ENCODE results near the gene S100A11.

Gene S100A11

DNA sequence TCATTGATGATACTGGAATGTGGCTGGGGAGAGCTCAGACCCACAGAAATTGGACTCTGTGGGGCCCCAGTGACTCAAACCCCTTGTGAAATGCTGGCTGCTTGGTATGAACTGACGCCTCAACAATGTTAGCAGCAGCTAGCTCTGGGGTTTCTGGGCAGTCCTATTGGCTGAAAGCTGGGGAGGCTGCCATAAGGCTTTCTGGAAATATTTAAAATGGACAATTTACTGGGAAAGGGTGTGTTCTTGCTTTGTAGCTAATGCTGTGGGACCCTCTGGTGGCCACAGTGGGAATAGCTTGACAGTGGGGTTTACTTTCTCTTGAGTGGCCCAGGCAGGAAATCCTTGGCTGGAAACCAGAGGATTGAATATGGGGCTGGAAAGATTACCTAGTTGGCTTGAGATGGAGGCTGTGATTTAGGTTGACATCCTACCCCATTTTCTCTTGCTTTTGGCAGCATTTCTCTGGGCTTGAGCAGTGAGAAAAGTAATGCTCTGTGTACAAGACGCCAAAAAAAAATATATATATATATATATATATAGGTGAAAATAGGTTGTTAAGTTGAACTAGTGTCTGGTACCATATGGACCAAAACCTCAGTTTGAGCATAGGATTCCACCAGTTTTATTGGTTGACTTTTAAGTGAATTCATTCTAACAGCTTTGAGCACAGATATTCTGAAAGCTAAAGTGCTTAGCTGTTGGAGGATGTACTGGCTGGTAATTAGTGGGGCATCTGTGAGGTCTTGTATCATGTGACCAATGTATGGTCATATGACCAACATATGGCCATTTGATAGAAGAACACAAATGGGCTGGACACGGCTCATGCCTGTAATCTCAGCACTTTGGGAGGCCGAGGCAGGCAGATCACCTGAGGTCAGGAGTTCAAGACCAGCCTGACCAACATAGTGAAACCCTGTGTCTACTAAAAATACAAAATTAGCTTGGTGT lies 34.9 kb downstream of the S100A11 start:
- peak; percentile 41 for DNase-seq (ENCODE audit: low read depth)

DNA sequence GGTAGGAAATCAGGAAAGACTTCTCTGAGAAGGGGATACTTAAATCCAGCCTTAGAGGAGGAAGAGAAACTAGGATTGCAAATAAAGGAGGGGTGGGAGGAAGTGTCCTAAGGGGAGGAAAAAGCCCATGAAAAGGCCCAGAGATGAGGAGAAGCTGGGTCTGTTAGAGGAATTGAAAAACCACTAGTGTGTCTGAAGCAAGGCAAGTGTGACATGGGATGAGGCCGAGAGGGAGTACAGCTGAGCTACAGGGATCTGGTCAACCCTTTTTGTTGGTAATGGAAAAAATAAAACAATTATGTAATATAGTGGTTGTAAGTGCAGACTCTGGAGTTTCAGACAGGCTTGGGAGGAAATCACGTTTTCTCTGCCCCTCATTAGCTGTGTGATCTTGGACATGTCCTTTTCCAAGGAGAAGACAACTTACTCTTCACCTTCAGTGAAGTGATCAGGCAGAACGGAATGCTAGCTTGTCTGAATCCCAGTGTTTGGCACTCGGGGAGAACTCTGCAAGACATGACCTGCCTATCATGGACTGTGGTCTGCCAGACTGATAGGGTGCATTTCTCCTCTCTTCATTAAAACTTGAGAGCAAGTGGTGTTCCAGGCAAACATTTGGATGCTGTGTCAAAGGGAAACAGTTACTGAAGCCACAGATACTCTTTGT lies 35.7 kb downstream of the S100A11 start:
- no peak for DNase-seq (ENCODE audit: low read depth)

DNA sequence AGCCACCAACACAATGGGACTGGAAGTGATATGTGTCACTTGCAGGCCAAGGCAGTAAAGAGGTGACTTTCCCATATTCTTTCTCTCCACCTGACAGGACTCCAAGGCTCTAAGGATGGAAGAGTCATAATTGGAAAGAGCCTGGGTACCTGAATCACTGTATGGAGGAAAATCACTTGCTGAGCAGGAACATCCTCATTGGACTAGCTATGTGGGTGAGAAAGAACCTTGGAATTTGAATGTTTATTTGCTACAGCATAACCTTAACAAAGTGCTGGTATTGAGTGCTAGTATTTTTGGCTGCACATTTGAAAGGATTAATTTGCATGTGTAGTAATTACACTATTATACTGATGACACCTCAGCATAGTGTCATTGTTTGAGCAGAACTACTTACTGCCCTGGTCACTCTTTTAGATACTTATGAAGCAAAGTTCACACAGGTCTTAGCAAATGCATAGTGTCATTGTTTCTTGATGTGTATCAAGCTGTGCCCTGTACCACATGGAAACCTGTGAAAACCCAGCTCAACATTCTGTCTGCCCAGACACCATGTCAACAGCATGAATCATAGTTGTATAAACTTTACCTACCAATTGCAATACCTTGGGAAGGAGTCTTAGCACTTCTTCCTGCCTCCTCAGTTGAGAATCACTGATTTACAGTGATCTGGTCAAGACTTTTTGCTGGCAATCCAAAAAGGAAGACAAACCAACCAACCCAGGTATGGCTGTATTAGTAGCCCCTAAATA lies 38.0 kb downstream of the S100A11 start:
- DNase-seq (ENCODE audit: low read depth) = no peak

DNA sequence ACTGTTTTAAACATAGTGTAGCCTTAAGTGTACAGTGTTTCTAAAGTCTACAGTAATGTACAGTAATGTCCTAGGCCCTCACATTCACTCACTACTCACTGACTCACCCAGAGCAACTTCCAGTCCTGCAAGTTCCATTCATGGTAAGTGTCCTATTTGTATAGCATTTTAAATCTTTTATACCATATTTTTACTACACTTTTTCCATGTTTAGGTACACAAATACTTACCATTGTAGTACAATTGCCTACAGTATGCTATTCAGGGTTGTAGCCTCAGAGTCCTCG lies 39.6 kb downstream of the S100A11 start:
- no peak for DNase-seq (ENCODE audit: low read depth)

DNA sequence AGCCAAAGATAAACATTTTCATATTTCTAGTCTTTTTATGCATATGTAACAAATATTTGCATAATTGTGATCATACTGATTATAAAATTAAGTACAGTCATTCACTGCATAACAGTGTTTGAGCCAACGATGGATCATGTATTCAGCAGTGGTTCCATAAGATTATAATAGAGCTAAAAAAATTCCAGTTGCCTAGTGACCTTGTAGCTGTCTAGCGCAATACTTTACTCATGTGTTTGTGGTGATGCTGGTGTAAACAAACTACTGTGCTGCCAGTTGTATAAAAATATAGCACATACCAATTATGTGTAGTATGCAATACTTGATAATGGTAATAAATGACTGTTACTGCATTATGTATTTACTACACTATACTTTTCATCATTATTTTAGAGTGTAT lies 41.0 kb downstream of the S100A11 start:
- DNase-seq (ENCODE audit: low read depth) = no peak

DNA sequence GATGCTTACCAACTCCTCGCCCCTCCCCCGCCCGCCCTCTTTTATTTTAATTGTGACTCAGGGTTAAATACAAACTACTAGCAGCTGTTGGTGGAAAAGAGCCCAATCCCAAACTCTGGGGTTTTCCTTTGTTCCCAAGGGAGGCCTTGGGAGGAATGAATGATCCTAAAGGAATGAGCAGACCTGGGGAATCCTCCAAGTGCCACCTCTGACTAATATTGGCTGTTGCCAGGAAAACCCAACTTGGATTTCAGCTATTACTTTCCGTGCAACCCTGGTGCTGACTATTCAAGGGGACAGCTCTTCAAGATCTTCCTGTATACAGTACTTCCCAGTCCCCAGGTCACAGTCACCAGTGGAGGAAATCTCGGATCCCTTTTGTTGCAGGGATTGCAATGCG lies 41.8 kb downstream of the S100A11 start:
- DNase-seq (ENCODE audit: low read depth) = no peak

DNA sequence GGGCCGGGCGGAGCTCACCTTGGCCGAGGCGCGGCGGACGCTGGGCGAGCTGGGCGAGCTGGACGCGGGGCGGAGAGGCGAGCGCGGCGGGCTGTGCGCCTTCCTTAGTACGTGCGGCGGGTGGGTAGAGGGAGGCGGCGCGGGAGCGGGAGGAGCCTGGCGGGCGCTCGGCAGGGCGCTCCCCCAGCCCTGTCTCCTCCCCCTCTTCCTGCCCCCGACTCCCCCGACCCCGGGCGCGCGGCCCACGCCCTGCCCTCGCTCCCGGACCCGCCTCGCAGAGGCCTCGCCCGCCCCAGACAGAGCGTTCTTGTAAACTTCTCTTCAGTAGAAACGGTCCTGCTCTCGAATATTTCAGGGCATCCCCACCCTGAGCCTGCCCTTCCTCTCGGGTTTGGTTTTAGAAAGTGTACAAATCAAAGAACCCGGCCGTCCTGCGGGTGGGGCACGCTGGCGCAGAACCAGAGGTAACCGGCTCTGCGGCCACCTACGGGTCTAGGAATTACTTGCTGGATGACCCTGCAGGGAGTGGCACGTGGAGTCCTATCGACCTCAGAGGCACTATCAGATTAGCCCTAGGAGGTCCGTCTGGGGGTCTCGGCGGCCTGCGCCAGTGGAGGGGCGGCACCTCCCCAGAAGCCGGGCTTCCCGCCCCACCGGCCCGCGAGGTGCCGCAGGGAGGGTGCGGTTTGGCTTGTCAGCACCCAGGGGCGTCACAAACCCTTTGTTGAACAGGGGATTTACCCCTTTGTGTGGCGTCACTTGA lies 42.9 kb downstream of the S100A11 start, which contains the start of gene S100A10:
Gene S100A10 (minus strand): TSS at position 126 of the 763 bp plus-strand sequence. CDS start 7,629 bp downstream, outside the sequence.
- peak; percentile 70 for DNase-seq (ENCODE audit: low read depth)

DNA sequence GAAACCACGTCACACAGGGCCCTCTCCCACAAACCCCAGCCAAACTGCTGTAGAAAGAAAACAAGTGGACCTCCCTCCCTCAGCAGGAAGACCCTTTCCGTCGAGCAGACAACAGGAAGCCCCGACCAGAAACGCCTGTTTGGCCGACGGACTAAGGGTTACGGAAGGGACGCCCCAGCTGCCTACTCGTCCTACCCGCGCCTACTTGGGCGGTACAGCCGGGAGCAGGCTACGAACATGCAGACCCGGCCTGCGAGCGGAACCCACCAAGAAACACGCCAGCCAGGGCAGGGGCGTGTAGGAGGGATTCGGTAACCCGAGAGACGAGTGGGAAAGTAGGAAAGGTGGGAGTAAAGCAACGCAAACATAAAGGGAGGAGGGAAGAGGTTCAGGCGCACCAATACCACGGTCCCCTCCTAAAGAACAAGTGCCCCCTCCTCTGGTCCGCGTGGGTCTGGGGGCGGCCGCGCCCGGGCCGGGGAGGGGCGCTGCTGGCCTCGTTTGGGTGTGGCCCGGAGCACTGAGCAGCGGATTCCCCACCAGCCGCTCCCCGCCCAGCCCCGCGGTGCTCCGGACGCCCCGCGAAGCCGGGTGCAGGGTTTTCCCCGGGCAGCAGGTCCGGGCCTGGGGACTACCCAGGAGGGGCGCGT lies 43.6 kb downstream of the S100A11 start:
- no peak for DNase-seq (ENCODE audit: low read depth)

DNA sequence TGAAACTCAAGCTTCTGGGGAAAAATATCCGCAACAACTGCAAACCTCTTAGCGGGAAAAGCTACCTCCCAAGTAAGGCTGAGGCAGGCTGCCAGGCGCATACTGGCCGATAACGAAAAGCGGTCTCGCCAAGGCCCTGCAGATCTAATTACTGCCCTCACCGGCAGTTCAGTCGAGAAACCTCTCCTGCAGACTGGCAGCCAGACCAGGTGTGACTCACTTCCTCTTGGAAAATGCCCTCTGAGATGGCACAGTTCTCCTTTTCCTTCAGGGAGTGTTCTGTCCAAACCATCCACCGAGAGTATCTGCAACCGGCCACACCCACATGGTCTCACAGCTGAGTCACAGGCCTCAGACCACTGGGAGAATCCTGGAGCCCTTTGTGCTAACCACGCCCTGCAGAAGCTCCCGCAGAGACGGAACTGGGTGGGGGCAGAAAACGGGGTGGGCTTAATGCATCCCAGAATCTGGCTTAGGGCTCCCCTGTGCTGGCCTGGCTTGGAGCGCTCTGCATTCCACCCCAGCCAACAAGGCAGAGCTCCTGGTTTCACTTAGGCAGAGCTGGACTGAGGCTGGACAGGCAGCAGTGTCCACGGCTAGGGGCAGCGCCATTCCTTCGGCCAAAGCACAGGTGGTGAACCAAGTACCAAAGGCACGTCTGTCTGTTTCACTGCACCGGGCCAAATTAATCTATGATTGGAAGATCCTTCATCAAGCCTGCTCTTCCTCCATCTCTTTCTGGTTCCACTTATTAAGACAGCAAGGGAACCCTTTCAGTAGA lies 44.3 kb downstream of the S100A11 start:
- DNase-seq (ENCODE audit: low read depth) = peak; percentile 17

DNA sequence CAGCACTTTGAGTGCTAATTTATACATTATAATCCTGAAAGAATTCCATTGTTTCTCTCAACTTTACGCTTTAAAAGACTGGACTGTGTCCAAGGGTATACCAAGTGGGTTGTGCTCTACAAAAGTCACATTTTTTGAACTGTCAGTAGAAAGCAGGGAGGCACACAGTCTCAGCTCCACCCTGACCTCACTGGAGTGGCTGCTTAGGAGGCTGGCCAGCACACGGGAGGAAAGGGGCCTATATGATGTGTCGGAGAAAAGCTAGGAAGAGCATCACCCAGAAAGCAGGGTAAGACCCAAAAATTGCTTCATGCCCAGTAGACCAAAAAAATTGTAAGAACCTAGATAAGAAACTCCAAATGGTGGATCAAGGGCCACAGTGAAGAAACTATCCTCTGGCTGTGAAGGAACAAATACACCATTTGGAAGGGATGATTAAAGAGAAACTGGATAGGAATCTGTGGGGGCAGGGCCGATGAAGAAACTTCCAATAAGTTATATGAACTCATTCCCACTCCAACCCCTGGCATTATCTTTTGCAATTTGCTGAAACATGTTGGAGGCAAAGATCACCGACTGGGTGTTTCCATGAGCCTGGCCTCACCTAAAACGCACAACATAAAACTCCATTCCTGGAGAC lies 45.0 kb downstream of the S100A11 start:
- DNase-seq (ENCODE audit: low read depth) = no peak

DNA sequence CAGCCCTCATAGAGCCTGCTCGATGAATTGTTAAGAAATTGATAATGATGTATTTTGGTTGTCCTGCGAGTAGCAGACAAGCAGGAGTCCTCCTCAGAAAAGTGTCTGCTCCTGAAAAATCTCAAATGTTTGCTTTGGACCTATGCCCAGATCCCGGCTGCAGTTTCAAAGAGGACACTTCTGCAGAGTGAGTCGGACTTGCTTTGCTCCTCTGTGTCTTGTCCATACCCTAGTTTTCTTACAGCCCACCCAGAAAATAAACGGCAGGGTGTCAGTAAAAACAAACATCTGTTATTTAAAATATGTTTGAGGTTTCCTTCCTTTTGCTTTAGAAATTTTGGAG lies 46.0 kb downstream of the S100A11 start:
- no peak for DNase-seq (ENCODE audit: low read depth)

DNA sequence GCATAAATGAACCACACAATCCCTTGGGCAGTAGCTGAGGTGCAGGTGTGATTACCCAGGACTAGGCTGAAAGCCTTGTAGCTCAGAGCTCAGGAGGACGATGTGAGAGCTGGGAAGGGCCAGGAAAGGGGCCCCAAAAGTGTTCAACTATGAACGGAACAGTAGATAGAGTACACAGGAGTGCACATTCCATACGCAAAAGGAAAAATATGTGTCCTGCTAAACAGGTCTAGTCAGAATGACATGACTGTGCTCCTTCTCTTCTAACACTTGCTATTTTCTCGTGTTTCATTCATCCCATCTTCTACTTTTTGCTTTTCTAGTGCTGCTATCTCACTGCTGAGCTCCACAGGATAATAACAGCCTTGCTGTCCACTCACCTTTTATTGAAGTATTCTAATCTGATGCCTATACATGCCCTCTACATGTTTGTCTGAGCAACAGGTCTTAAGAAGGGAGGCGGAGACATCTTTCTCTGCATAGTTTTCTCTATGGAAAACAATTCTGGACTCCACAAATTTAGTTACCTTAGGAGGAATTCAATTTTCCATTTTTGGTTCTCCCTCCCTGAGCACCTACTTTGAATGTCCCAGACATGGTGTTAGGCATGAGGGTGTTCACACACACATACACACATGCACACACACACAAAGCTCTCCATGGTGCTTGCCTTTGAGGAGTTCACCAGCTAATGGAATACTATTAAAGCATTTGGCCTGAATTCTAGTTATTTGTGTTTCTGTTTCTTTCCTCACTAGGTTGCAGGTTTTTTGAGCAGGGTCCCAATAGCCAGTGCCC lies 46.5 kb downstream of the S100A11 start:
- no peak for DNase-seq (ENCODE audit: low read depth)

DNA sequence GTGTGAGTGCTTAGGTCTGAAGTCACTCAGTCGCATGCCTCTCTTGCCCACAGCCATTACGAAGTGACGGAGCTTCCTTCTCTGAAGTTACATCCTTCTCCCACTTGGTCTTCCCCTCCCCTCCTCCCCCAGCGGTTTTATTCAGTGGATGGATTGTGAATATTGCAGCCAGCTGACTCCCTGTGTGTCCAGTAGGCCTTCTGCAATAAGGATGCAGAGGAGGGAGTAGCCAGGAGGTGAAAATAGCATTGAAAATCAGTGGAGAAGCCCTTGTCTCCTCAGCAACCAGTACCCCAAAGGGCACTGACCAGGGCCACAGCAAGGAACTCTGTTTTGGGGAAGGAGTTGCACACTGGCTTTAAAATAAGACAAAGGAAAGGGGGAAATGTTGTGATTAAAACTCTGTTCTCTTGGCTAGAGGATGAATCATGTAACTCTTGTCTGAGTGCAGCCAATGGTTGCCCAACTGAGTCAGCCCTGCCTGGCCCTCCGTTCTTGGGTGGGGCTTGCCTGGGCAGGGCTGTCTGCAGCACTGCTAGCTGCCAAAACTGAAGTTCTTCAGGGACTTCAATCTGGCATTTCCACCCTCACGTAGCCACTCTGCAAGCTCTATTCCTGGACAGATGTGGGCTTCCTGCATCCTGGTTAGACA lies 47.5 kb downstream of the S100A11 start:
- DNase-seq (ENCODE audit: low read depth) = peak; percentile 32

DNA sequence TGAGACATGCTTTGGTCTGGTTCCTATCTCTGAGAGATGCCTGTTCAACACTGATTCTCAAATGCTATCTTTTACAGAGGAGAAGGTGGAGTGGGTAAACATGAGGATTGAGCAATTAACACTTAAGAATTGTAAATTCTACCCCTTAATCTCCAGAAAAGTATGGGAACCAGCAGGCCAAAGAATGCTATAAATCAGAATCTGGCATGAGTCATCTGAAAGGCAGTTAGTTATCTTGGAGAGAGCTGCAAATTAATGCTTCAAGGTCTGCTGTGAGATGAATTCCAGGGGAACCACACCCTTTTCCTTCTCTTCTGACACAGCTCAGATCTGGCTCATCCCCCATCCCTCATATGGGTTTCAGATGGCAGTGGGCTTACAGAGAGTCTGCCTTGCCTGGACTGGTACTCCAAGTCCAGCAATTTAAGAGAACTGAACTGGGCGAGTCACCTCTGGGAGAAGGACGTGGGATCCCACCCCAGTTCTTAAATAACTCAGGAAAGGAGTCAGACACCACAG lies 48.3 kb downstream of the S100A11 start:
- DNase-seq (ENCODE audit: low read depth) = no peak

DNA sequence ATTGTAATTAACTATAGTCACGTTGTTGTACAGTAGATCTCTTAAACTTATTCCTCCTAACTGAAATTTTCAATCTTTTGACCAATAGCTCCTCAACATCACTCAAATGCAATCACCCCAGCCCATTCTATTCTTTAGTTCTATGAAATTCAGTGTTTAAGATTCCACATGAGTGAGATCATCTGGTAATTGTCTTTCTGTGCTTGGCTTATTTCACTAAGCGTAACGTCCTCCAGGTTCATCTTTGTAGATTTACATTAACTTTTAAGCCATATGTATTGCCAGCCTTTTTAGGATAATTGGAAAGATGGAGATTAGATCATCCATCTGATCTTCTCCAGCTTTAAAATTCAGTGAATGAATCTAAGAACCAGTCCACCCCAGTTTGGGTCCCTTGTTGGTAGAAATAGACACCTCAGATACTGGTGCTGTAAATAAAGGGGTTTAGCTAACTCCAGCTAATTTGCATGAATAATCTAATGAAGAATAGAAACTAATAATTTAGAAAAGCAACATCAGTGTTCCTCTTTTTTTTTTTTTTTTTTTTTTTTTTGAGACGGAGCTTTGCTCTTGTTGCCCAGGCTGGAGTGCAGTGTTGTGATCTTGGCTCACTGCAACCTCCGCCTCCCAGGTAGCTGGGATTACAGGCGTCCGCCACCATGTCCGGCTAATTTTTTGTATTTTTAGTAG lies 50.2 kb downstream of the S100A11 start:
- no peak for DNase-seq (ENCODE audit: low read depth)

DNA sequence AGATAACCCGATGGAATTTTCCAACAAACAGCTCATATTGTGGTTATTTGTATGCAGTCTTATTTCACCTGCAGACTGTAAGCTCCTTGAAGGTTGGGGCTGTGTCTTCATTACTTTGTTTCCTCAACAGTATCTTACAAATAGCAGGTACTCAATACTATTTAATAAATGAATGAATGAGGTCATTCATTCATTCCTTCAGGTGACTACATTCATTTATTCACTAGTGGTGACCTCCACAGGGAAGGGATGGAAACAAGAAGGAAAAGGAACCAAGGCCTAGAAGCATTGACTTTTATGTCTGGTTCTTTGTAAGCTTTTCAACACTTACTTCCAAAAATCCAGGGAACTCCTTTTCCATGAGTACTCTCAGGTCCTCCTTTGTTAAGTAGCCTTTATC lies 51.0 kb downstream of the S100A11 start:
- DNase-seq (ENCODE audit: low read depth) = no peak

DNA sequence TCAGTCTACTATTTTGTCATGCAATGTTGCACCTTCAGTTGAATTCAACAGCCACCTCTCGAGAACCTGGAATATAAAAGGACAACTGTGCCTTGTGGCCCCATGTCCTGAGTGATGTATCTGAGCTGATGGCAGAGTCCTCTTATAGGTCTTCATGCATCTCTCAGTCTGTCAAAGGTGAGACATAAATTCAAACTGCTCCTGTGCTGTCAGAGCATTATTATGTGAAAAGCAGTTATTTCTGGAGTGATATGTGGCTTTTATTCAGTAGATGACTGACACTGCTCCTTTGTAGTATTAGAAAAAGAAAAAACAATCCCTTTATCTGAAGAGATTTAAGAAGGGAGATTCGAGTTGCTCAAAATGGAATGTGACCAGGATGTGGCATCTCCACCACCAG lies 51.5 kb downstream of the S100A11 start:
- no peak for DNase-seq (ENCODE audit: low read depth)

DNA sequence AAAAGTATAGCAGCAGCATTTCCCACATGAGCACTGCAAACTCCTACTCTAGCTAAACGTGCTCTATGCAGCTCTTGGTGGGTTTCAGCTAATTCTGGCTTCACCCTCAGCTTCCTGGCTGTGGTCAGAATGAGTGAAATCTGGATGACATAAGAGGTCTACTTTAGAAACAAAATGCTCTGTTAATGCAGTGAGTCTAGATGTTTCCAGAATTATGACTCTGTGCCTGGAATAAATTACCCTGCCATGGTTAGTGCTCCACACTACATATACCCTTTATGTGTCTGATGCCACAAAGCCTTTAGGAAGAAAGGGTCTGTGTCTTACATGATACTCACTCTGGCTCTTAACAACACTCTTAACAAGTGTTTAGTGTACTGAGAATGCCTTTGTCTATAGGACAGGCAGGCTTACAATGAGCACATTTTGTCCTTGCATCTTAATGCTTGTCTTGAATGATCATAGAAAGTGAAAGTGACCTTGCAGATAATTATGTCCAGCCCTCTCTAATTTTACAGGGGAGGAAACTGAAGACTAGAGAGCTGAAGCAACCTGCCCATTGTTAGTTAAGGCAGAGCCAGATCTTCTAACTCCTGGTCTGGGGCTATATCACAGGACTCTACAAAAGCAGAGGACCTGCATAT lies 52.4 kb downstream of the S100A11 start:
- DNase-seq (ENCODE audit: low read depth) = no peak
